Activated T-cell treated with anti-CD3 and anti-CD28 coated beads for 4 hours (primary cell): ENCODE results near the gene KCNS3.

Source experiments
- DNase-seq: peaks from one replicate; pipeline ENCODE4 v3.0.0-alpha.2; 2020

Gene KCNS3

GRCh38 chr2:17878281-17879136 is at the start of gene KCNS3:
Gene KCNS3, plus strand, starts transcription at chr2:17878667. Its CDS starts 52,342 bp downstream, at chr2:17931009.
- no peak for DNase-seq

- DNase-seq = no peak
Measured at GRCh38 chr2:17830053-17831034, 48.1 kb upstream of the KCNS3 start.

GRCh38 chr2:17835516-17835915 is 43.0 kb upstream of the KCNS3 start:
- DNase-seq = no peak

GRCh38 chr2:17839959-17840358 is 38.5 kb upstream of the KCNS3 start:
- no peak for DNase-seq

- no peak for DNase-seq
Measured at GRCh38 chr2:17843457-17843856, 35.0 kb upstream of the KCNS3 start.

GRCh38 chr2:17845806-17846205 is 32.7 kb upstream of the KCNS3 start:
- no peak for DNase-seq

GRCh38 chr2:17846676-17847075 is 31.8 kb upstream of the KCNS3 start:
- no peak for DNase-seq

- no peak for DNase-seq
Measured at GRCh38 chr2:17847236-17847635, 31.2 kb upstream of the KCNS3 start.

- no peak for DNase-seq
Measured at GRCh38 chr2:17849275-17849674, 29.2 kb upstream of the KCNS3 start.

GRCh38 chr2:17850151-17850550 is 28.3 kb upstream of the KCNS3 start:
- DNase-seq = no peak

- no peak for DNase-seq
Measured at GRCh38 chr2:17851731-17852585, 26.5 kb upstream of the KCNS3 start.

- DNase-seq = no peak
Measured at GRCh38 chr2:17853799-17854198, 24.7 kb upstream of the KCNS3 start.

- DNase-seq = no peak
Measured at GRCh38 chr2:17857021-17857420, 21.4 kb upstream of the KCNS3 start.

- no peak for DNase-seq
Measured at GRCh38 chr2:17858064-17858463, 20.4 kb upstream of the KCNS3 start.

- DNase-seq = no peak
Measured at GRCh38 chr2:17863539-17863938, 14.9 kb upstream of the KCNS3 start.

GRCh38 chr2:17864676-17865075 is 13.8 kb upstream of the KCNS3 start:
- DNase-seq = no peak

- no peak for DNase-seq
Measured at GRCh38 chr2:17867133-17867532, 11.3 kb upstream of the KCNS3 start.

- DNase-seq = no peak
Measured at GRCh38 chr2:17869128-17869527, 9.3 kb upstream of the KCNS3 start.

- DNase-seq = no peak
Measured at GRCh38 chr2:17871639-17872038, 6.8 kb upstream of the KCNS3 start.

- DNase-seq = no peak
Measured at GRCh38 chr2:17873021-17873420, 5.4 kb upstream of the KCNS3 start.

GRCh38 chr2:17876590-17876989 is 1.9 kb upstream of the KCNS3 start:
- no peak for DNase-seq

- no peak for DNase-seq
Measured at GRCh38 chr2:17877811-17878280, 621 bp upstream of the KCNS3 start.
